Measurements from ENCODE around the gene NKD2.

The NKD2 gene

DNA sequence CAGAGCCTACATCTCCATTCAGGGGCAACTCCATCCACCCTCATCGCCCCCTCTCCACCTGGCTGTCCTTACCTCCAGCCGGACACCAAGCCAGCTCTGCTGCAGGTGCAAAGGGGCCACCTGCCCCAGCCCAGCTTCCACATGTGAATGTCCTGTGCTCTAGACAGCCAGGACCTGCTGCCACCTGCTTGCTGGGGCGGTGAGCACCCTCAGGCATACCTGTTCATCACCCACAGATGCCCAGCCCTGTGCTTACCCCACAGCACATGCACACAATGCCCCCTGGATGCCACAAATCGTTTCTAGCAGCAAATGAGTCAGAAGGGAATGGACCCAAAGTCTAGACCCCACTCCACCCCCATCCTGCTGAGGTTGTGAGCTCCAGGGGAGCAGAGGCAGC is 13.3 kb upstream of the NKD2 start:
- TF ChIP-seq SIN3A (IDR thresholded peaks at IDR 0.05; ENCODE audit: borderline replicate concordance, insufficient read depth, low read length) (no peak), REST (IDR thresholded peaks at IDR 0.05; ENCODE audit: insufficient read depth in 1 of 2, low read depth in 2 of 2, low read length in 2 of 2) (no peak), POLR2AphosphoS5 (IDR thresholded peaks at IDR 0.05; ENCODE audit: low read depth, low read length) (no peak), FOXP2 (optimal IDR thresholded peaks at IDR 0.05; ENCODE audit: borderline replicate concordance, extremely low read depth, extremely low read length, insufficient read depth) (no peak), TAF1 (IDR thresholded peaks at IDR 0.05; ENCODE audit: borderline replicate concordance, insufficient read depth, low read length) (no peak)

DNA sequence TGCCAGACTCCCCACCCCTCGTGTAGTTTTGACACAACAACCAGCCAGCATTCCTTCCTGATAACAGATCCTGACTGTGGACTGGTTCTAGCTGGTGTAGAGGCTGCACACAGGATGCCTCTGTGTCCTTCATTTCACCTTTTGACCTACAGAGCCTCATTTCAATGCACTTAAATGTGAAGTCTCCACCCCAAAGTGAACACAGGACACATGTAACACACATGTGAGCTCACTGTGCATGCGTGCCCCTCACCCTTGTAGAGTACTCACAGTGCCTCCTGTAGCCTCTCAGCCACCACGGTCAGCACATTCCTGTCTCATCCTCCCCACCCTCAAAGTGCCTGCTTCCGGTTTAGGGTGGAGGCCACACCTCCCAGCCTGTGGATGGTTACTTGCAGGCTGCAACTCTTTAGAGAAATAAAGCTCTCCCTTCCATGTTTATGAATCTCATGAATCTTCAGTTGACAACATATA is 11.6 kb upstream of the NKD2 start:
- no peak for TF ChIP-seq SIN3A (IDR thresholded peaks at IDR 0.05; ENCODE audit: borderline replicate concordance, insufficient read depth, low read length)
- no peak for TF ChIP-seq POLR2AphosphoS5 (IDR thresholded peaks at IDR 0.05; ENCODE audit: low read depth, low read length)
- no peak for TF ChIP-seq TAF1 (IDR thresholded peaks at IDR 0.05; ENCODE audit: borderline replicate concordance, insufficient read depth, low read length)
- 0 out of 4 replicates have a peak, but pooled peaks of 1 of the 2 experiments have one; percentile 18 for TF ChIP-seq REST (IDR thresholded peaks at IDR 0.05; ENCODE audit: insufficient read depth in 1 of 2, low read depth in 2 of 2, low read length in 2 of 2)

- TF ChIP-seq POLR2AphosphoS5 (IDR thresholded peaks at IDR 0.05; ENCODE audit: low read depth, low read length) (no peak), REST (IDR thresholded peaks at IDR 0.05; ENCODE audit: insufficient read depth in 1 of 2, low read depth in 2 of 2, low read length in 2 of 2) (no peak), TAF1 (IDR thresholded peaks at IDR 0.05; ENCODE audit: borderline replicate concordance, insufficient read depth, low read length) (no peak), FOXP2 (optimal IDR thresholded peaks at IDR 0.05; ENCODE audit: borderline replicate concordance, extremely low read depth, extremely low read length, insufficient read depth) (no peak), SIN3A (IDR thresholded peaks at IDR 0.05; ENCODE audit: borderline replicate concordance, insufficient read depth, low read length) (no peak)
Observed at GRCh38 chr5:997711-998110, 10.9 kb upstream of the NKD2 start.

- TF ChIP-seq FOXP2 (optimal IDR thresholded peaks at IDR 0.05; ENCODE audit: borderline replicate concordance, extremely low read depth, extremely low read length, insufficient read depth) (no peak), REST (IDR thresholded peaks at IDR 0.05; ENCODE audit: insufficient read depth in 1 of 2, low read depth in 2 of 2, low read length in 2 of 2) (no peak), SIN3A (IDR thresholded peaks at IDR 0.05; ENCODE audit: borderline replicate concordance, insufficient read depth, low read length) (no peak), POLR2AphosphoS5 (IDR thresholded peaks at IDR 0.05; ENCODE audit: low read depth, low read length) (no peak), TAF1 (IDR thresholded peaks at IDR 0.05; ENCODE audit: borderline replicate concordance, insufficient read depth, low read length) (no peak)
Observed at GRCh38 chr5:998246-999031, 10.2 kb upstream of the NKD2 start.

Data from PFSK-1 (cell line).